GM19372 (cell line): ENCODE results near the gene LYRM9.
"Not testable (repeated sequence)": the region's sequence is repeated elsewhere in the genome, so short reads cannot be mapped to it uniquely, and the experiment has no call there.

Source experiments
- ATAC-seq: cut with Tn5 transposase; IDR thresholded peaks from one replicate; pipeline ENCODE4 v1.9.1; 2021; ENCODE audit warnings: mild to moderate bottlenecking, low read depth, moderate library complexity; ENCODE audit not compliant: unreplicated experiment

Gene LYRM9

DNA sequence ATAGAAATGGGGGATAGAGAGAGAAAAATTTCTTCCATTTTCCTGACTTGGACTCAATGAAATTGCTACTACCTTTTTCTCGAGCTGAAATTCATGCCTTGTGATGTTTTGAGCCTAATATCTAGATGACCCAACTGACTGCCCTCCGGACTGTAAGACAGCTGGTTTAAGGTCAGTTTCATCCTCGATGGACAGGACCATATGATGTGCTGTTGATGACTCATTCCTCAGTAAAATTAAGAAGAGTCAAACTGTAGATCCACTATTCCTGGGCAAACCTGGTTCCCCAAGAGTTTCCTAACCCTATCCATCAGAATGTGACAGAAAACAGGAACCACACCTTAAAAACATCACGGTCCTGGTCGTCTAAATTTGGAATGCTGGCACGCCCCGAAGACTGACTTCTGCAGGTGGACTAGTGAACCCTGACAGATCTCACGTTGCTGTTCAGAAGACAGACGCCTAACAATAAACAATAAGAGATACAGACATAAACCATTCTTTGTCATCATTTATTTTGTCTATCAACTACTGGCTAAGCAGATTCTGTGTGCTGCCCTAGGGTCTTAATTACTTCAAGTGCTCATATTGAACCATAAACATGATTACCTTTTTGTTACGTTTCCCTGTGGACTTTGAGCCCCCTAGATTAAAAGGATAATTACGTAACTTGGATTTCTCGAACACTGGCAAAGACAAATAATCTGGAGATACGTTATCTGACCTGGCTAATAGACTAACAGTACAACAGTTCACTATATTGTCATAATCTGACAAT is 47.7 kb downstream of the LYRM9 start:
- ATAC-seq = no peak

DNA sequence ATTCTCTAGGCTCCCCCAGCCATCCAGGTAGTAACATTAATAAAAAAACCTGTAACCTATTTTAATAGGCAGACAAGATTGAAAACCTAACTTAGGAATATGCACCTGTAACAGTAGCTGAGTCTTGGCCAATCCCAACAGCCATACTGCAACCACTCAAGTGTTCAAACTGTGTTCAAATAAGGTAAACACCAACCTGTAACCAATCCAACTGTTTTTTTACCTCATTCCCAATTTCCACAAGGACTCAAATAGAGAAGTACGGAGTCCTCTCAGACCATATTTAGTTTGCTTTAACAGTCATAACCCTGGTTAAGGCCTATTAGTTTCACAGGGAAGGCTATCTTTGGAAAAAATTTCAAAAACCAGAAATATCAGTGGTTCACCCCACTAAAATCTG is 52.5 kb downstream of the LYRM9 start:
- ATAC-seq = no peak

GRCh38 chr17:27840406-27840678 is 52.8 kb downstream of the LYRM9 start:
- not testable (repeated sequence) for ATAC-seq

DNA sequence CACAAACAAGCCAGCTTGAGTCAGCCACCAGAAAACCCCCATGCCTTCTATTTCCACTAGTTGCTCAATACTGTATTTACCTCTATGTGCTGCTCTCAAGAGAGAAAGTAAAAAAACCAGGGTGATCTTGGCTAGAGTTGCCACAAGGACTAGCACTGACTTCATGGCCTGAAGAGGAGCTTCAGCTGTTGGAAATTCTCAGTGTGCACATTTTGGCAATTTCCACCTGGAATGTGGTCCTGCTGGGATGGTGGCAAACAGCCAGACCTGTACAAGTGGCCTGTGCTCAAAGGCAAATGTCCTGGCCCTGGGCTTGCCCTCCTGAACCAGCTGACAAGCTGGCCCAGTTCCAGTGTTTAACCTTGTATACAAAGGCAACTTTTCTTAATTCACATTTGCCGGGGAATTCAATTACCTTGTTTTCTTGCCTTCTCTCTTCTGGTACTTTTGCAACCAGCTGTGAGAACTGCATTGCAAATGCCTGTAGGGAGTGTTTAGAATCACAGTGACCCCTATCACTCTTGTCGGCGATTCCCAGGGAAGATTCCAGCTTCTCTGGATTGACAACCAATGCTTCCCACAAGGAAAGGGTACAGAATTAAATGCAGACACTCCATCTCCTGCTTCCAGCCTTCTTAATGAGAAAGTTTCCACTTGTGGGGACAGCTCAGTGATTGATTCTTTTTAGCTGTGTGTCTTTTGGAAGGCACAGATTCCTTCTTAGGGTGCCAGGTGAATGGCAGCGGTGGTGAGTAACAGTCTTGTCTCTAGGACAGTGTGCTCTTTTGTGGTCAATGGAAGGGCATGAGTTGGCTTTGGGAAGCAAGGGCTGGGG is 53.4 kb downstream of the LYRM9 start:
- not testable (repeated sequence) for ATAC-seq

DNA sequence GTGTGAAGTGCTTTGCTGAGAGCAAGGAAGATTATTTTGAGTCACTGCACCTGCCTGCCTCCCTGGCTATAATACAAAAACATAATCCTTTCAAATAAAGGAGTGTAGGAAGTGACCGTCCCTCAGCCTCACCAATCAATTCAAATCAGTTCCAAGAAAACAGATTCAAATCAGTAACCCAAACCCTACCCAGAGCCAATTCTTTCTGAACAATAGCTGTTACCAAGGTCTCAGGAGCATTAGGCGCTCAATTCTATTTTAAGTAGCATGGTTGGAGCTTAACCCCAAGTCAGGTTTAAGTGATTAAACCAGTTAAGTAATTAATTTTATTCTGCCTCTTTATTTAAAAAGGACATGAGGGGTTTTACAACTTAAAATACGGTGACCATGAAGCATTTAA is 54.6 kb downstream of the LYRM9 start:
- ATAC-seq = not testable (repeated sequence)

GRCh38 chr17:27837769-27838168 is 55.4 kb downstream of the LYRM9 start:
- ATAC-seq = not testable (repeated sequence)

DNA sequence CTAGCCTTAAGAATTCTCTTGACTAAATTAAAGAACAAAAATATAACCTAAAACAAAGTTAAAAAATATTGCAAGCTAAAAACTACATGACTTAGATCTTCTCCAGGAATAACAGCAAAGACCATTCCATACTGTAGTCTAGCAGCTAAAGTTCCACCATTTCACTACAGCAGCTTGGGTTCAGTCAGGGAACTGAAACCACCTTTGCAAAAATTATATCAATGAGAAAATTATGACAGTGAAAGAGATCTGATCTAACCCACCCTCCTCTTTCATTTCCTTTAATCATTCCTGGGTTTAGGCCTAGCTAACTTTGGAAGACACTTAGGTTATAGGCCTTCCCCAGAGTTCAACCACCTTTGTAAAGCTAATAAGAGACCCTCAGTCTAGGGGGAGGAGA is 56.5 kb downstream of the LYRM9 start:
- no peak for ATAC-seq

GRCh38 chr17:27834571-27834970 is 58.6 kb downstream of the LYRM9 start:
- no peak for ATAC-seq

DNA sequence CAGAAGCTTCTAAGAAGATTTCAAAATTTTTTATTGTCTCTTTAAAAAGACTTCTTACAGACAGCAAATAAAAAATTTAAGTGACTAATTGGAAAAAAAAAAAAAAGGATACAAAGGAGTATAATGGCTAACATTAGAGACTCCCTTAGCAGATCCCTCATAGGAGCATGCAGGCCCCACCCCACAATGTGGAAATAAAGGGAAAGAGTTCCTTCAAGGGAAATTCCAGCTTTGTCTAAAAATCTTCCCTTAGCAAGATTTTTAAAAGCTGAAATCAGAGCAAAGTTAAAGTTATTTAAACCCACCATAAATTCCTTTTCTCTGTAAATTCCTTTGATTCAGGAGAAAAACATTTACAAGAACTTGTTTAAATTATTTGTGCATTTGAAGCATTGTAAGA is 60.3 kb downstream of the LYRM9 start:
- no peak for ATAC-seq

DNA sequence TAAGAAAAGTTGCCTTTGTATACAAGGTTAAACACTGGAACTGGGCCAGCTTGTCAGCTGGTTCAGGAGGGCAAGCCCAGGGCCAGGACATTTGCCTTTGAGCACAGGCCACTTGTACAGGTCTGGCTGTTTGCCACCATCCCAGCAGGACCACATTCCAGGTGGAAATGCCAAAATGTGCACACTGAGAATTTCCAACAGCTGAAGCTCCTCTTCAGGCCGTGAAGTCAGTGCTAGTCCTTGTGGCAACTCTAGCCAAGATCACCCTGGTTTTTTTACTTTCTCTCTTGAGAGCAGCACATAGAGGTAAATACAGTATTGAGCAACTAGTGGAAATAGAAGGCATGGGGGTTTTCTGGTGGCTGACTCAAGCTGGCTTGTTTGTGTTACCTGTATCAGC is 63.3 kb downstream of the LYRM9 start:
- not testable (repeated sequence) for ATAC-seq

DNA sequence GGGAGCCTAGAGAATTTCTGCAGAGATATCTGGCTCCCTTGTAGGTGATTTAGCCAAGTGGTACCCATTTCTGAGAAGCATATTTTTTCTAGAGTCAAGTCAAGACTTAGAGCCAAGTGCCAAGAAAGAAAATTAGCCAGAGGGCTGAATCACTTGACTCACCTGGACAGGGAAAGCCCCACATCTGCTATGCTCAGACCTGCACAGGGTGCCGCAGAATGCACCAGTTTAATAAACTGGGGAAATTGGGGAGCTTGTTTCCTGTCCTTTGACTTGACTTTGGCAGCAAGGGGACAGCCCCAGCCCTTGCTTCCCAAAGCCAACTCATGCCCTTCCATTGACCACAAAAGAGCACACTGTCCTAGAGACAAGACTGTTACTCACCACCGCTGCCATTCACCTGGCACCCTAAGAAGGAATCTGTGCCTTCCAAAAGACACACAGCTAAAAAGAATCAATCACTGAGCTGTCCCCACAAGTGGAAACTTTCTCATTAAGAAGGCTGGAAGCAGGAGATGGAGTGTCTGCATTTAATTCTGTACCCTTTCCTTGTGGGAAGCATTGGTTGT is 63.9 kb downstream of the LYRM9 start:
- not testable (repeated sequence) for ATAC-seq
